D721Med (cell line): ENCODE data around the gene KRTAP10-9.
"Not testable (repeated sequence)": the region's sequence is repeated elsewhere in the genome, so short reads cannot be mapped to it uniquely, and the experiment has no call there.

Source experiments
- DNase-seq: peaks from one replicate; pipeline ENCODE4 v3.0.0; 2011; ENCODE audit warnings: low spot score; ENCODE audit not compliant: insufficient read length
- FAIRE-seq: peaks from 2 replicates; lab custom pipeline; 2011; peaks lifted over from hg19 to GRCh38; lab: Jason Lieb, UNC
- CTCF ChIP-seq: IDR thresholded peaks from 2 replicates; pipeline ENCODE4 v1.5.1; 2012; ENCODE audit warnings: mild to moderate bottlenecking, control low read depth; ENCODE audit not compliant: insufficient read depth; ENCODE audit errors: missing control alignments

Gene KRTAP10-9

DNA sequence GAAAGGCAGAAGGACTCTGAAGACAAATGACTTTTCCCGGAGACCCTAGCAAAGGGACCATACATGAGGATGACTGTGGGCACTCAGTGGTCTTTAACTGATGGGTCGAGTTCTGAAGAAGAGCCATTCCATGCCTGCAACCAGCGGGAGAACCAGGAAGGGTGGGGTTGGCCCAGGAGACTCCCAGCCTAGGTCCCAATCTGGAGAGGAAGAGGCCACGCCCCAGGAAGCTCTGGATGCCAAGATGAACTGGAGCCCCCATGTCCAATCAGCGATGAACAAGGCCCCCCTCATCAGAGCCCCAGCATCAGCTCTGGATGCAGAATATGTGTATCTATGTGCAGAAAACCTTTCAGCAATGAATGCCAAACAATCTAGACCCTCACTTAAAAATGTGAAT, 13.9 kb downstream of the KRTAP10-9 start:
- no peak for FAIRE-seq
- DNase-seq: no peak
- TF ChIP-seq CTCF: no peak

GRCh38 chr21:44643741-44644310, 16.9 kb downstream of the KRTAP10-9 start:
- FAIRE-seq: no peak

DNA sequence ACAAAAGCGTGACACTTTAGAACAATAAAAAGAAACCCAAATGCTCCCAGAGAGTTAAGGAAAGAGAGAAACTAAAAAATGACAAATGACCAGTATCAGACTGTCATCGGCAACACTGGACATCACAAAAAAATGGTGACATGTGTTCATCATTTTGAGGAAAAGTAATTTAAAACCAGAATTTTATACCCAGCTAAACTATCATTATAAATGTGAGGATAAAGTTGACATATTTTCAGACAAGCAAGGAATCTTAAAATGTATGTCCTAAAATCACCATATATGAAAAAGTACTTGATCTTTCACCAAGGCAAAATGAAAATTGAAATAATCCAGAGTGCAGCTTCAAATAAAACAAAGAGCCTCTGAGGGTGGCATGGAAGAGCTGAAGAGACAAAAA, 18.0 kb downstream of the KRTAP10-9 start:
- TF ChIP-seq CTCF: no peak
- no peak for FAIRE-seq
- DNase-seq: no peak

More at GRCh38 chr21:44643741-44644310, 16.9 kb downstream of the KRTAP10-9 start:
- DNase-seq: no peak
- no peak for TF ChIP-seq CTCF

DNA sequence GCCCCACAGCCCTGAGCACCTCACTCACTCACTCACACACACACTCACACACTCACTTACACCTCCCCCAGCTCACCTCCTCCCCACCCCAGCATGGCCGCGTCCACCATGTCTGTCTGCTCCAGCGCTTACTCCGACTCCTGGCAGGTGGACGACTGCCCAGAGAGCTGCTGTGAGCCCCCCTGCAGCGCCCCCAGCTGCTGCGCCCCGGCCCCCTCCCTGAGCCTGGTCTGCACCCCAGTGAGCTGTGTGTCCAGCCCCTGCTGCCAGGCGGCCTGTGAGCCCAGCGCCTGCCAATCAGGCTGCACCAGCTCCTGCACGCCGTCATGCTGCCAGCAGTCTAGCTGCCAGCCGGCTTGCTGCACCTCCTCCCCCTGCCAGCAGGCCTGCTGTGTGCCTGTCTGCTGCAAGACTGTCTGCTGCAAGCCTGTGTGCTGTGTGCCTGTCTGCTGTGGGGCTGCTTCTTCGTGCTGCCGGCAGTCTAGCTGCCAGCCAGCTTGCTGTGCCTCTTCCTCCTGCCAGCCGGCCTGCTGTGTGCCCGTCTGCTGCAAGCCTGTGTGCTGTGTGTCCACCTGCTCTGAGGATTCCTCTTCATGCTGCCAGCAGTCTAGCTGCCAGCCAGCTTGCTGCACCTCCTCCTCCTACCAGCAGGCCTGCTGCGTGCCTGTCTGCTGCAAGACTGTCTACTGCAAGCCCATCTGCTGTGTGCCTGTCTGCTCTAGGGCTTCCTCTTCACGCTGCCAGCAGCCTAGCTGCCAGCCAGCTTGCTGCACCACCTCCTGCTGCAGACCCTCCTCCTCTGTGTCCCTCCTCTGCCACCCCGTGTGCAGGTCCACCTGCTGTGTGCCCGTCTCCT, 19.7 kb downstream of the KRTAP10-9 start, which contains the start of gene KRTAP10-11:
Gene KRTAP10-11, plus strand, starts transcription at position 49 of the 856 bp plus-strand sequence. Its CDS starts 45 bp downstream, at position 94.
- DNase-seq, FAIRE-seq: not testable (repeated sequence)

- no peak for DNase-seq
- no peak for TF ChIP-seq CTCF
- FAIRE-seq: no peak
Observed at GRCh38 chr21:44647222-44647552, 20.3 kb downstream of the KRTAP10-9 start.

DNA sequence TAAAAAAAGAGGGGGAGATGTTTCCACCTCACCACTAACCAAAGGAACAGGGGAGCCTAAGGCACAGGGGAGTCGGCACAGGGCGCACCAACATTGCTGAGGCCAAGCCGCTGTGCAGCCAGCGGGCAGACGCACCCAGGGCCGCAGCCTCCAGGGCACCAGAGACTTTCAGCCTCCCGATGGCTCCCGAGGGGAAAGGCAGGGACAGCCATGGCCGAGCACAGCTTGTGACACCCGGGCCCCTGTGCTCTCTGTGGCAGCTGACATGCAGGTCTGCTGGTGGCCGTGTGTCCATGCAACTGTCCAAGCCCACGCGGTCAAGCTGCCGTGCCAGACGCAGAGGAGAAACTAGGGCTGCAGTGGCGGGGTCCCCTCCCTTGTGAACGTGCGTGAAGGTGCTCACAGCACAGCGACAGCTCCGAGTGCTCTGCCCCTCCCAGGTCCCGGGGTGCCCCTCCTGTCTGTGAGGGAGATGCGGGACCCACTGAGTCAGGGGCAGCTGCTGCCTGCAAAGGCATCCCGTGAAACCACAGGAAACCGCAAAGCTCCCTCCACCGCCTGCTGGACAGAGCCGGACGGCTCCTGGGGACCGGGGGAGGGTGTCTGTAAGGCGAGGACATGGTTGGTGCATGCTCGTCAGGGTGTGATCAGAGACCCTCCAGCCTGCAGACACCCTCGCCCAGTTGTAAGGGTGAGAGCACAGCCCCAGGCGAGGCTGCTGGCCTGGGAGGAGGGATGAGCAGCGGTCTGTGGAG, 21.8 kb downstream of the KRTAP10-9 start:
- no peak for DNase-seq
- no peak for TF ChIP-seq CTCF

DNA sequence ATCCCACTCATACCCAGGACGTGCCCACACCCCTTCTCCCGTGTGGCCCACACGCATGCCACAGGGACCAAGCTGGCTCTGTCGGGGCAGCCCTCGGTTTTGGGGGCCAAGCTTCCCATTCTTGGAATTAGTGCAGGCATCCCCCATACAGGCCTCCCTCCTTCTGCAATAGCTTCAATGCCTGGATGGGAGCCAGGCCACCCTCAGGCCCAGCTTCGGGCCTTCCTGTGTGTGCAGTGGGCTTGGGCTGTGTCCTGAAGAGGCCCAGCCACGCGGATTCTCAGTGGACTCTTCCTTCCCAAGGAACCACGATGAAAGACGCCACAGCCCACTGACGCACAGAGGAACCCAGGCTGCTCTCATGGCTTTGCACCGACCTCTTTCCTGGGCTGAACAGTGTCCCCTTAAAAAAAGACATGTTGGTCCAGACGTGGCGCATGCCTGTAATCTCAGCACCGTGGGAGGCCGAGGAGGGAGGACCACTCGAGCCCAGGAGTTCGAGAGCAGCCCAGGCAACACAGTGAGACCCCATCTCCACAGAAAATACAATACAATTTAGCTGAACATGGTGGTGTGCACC, 22.7 kb downstream of the KRTAP10-9 start:
- DNase-seq (no peak), FAIRE-seq (no peak)
- no peak for TF ChIP-seq CTCF

More for the DNA sequence above, 21.8 kb downstream of the KRTAP10-9 start:
- FAIRE-seq: no peak
